ENCODE measurements around the gene BMX. TPM values are rescaled to one million over a fixed set of nuclear protein-coding genes. Genes with fewer than 3 reads are reported as not detected.

The BMX gene
- total and polyA plus RNA-seq, 4 donors, result 3.7 to 10.1 (median 4.6) TPM

GRCh38 chrX:15600049-15600448, 99.4 kb downstream of the BMX start:
- DNase-seq (no peak), ATAC-seq (ENCODE audit: low FRiP score) (no peak)
- no peak overlapping the region for H3K4me3 ChIP-seq (ENCODE audit: low read length in 2 of 2)
- no peaks in the 10 kb centered on the region for H3K4me1 ChIP-seq (ENCODE audit: control insufficient read depth in 1 of 2, insufficient read depth in 2 of 2, low read length in 2 of 2)
- no peaks in the 10 kb centered on the region for H3K36me3 ChIP-seq (ENCODE audit: control insufficient read depth in 1 of 2, insufficient read depth in 2 of 2, low read length in 1 of 2)
- no peaks in the 10 kb centered on the region for H3K9me3 ChIP-seq (ENCODE audit: control insufficient read depth, low read length)
- H3K27ac ChIP-seq (ENCODE audit: low read depth in 1 of 2, low read length in 2 of 2), result no peak overlapping the region
- intact Hi-C loops (cut with DNase I), result no loop called here
- no peaks in the 10 kb centered on the region for H3K27me3 ChIP-seq (ENCODE audit: control insufficient read depth in 1 of 2, insufficient read depth in 2 of 2, low read length in 1 of 2)

GRCh38 chrX:15600745-15601144, 100.1 kb downstream of the BMX start, which contains the start of gene ACE2:
Gene ACE2, minus strand, starts transcription at chrX:15600960. Its CDS starts 49 bp downstream, at chrX:15600911.
- WGBS, 2 donors, result 57 to 64% methylated on average over 4 of the region's 4 CpGs
- H3K9me3 ChIP-seq (ENCODE audit: control insufficient read depth, low read length), result no peaks in the 10 kb centered on the region
- no peak within 1 kb of the TSS for H3K27ac ChIP-seq (ENCODE audit: low read depth in 1 of 2, low read length in 2 of 2)
- no peaks in the 10 kb centered on the region for H3K36me3 ChIP-seq (ENCODE audit: control insufficient read depth in 1 of 2, insufficient read depth in 2 of 2, low read length in 1 of 2)
- H3K4me1 ChIP-seq (ENCODE audit: control insufficient read depth in 1 of 2, insufficient read depth in 2 of 2, low read length in 2 of 2), result no peaks in the 10 kb centered on the region
- no peaks in the 10 kb centered on the region for H3K27me3 ChIP-seq (ENCODE audit: control insufficient read depth in 1 of 2, insufficient read depth in 2 of 2, low read length in 1 of 2)
- DNase-seq (no peak), ATAC-seq (ENCODE audit: low FRiP score) (no peak)
- no peak within 1 kb of the TSS for H3K4me3 ChIP-seq (ENCODE audit: low read length in 2 of 2)
- intact Hi-C loops (cut with DNase I), result no loop called here

- Histone ChIP-seq H3K4me1 (ENCODE audit: control insufficient read depth in 1 of 2, insufficient read depth in 2 of 2, low read length in 2 of 2) (no peaks in the 10 kb centered on the region), H3K27ac (ENCODE audit: low read depth in 1 of 2, low read length in 2 of 2) (no peak overlapping the region), H3K4me3 (ENCODE audit: low read length in 2 of 2) (no peak overlapping the region), H3K36me3 (ENCODE audit: control insufficient read depth in 1 of 2, insufficient read depth in 2 of 2, low read length in 1 of 2) (no peaks in the 10 kb centered on the region), H3K27me3 (ENCODE audit: control insufficient read depth in 1 of 2, insufficient read depth in 2 of 2, low read length in 1 of 2) (no peaks in the 10 kb centered on the region), H3K9me3 (ENCODE audit: control insufficient read depth, low read length) (no peaks in the 10 kb centered on the region)
- DNase-seq (no peak), ATAC-seq (ENCODE audit: low FRiP score) (no peak)
- 69 to 92% methylated on average over 3 of the region's 3 CpGs for WGBS, 2 donors
- intact Hi-C loops (cut with DNase I), result no loop called here
Measured at GRCh38 chrX:15601932-15602331, 101.3 kb downstream of the BMX start.

- intact Hi-C loops (cut with DNase I), result no loop called here
- H3K9me3 ChIP-seq (ENCODE audit: control insufficient read depth, low read length), result no peaks in the 10 kb centered on the region
- H3K4me1 ChIP-seq (ENCODE audit: control insufficient read depth in 1 of 2, insufficient read depth in 2 of 2, low read length in 2 of 2), result no peaks in the 10 kb centered on the region
- no peaks in the 10 kb centered on the region for H3K36me3 ChIP-seq (ENCODE audit: control insufficient read depth in 1 of 2, insufficient read depth in 2 of 2, low read length in 1 of 2)
- no peak for ATAC-seq (ENCODE audit: low FRiP score)
- 60 to 79% methylated on average over 5 of the region's 5 CpGs for WGBS, 2 donors
- DNase-seq, result no peak
- no peaks in the 10 kb centered on the region for H3K27me3 ChIP-seq (ENCODE audit: control insufficient read depth in 1 of 2, insufficient read depth in 2 of 2, low read length in 1 of 2)
- H3K27ac ChIP-seq (ENCODE audit: low read depth in 1 of 2, low read length in 2 of 2), result no peak overlapping the region
- H3K4me3 ChIP-seq (ENCODE audit: low read length in 2 of 2), result no peak overlapping the region
Measured at GRCh38 chrX:15602761-15603160, 102.2 kb downstream of the BMX start.

- H3K4me3 ChIP-seq (ENCODE audit: low read length in 2 of 2), result no peak overlapping the region
- ATAC-seq (ENCODE audit: low FRiP score) (no peak), DNase-seq (no peak)
- H3K27ac ChIP-seq (ENCODE audit: low read depth in 1 of 2, low read length in 2 of 2), result no peak overlapping the region
- H3K4me1 ChIP-seq (ENCODE audit: control insufficient read depth in 1 of 2, insufficient read depth in 2 of 2, low read length in 2 of 2), result no peaks in the 10 kb centered on the region
- no peaks in the 10 kb centered on the region for H3K9me3 ChIP-seq (ENCODE audit: control insufficient read depth, low read length)
- H3K36me3 ChIP-seq (ENCODE audit: control insufficient read depth in 1 of 2, insufficient read depth in 2 of 2, low read length in 1 of 2), result no peaks in the 10 kb centered on the region
- intact Hi-C loops (cut with DNase I), result no loop called here
- no peaks in the 10 kb centered on the region for H3K27me3 ChIP-seq (ENCODE audit: control insufficient read depth in 1 of 2, insufficient read depth in 2 of 2, low read length in 1 of 2)
- WGBS, 2 donors, result 59 to 100% methylated on average over 1 of the region's 1 CpG
Measured at GRCh38 chrX:15605226-15605625, 104.6 kb downstream of the BMX start.

Other genes with a start within 250 kb of the BMX start
- 1 to 10 TPM; 1.3 to 2.9 TPM for gene ASB9, start 230.7 kb upstream of the BMX start, total RNA-seq
- under 1 TPM; 0.25 to 0.84 TPM for gene ASB9, start 230.7 kb upstream of the BMX start, polyA plus RNA-seq
- gene ASB11, start 185.2 kb upstream of the BMX start, total RNA-seq, result not detected
- gene ASB11, start 185.2 kb upstream of the BMX start, polyA plus RNA-seq, result not detected
- 10 to 100 TPM; 13.9 to 20.4 TPM for gene PIGA, start 165.3 kb upstream of the BMX start, total RNA-seq
- 1 to 10 TPM; 5.4 to 7.1 TPM for gene PIGA, start 165.3 kb upstream of the BMX start, polyA plus RNA-seq
- gene VEGFD, start 116.4 kb upstream of the BMX start, total RNA-seq, result 1 to 10 TPM; 3.0 to 4.8 TPM
- 1 to 10 TPM in 1 of 2 donors, under 1 TPM in 1; 0.63 to 2.6 TPM for gene VEGFD, start 116.4 kb upstream of the BMX start, polyA plus RNA-seq
- 10 to 100 TPM; 11.5 to 26.3 TPM for gene PIR, start 7.5 kb upstream of the BMX start, total RNA-seq
- 10 to 100 TPM; 19.9 to 20.4 TPM for gene PIR, start 7.5 kb upstream of the BMX start, polyA plus RNA-seq
- under 1 TPM in 1 of 2 donors, not detected in 1; 0.88 TPM for gene ACE2, start 100.2 kb downstream of the BMX start, total RNA-seq
- gene ACE2, start 100.2 kb downstream of the BMX start, polyA plus RNA-seq, result 10 to 100 TPM in 1 of 2 donors, not detected in 1; 13.3 TPM
- not detected for gene CLTRN, start 164.0 kb downstream of the BMX start, total RNA-seq
- not detected for gene CLTRN, start 164.0 kb downstream of the BMX start, polyA plus RNA-seq
- gene CA5B, start 237.5 kb downstream of the BMX start, total RNA-seq, result 10 to 100 TPM; 30.8 to 46.4 TPM
- 1 to 10 TPM; 3.0 to 8.6 TPM for gene CA5B, start 237.5 kb downstream of the BMX start, polyA plus RNA-seq